Activated CD8-positive, alpha-beta memory T cell treated with anti-CD3 and anti-CD28 coated beads, Interleukin-2, amount 50 U/mL, for 48 hours (primary cell): ENCODE measurements around the gene AHCYL2.
"Not testable (repeated sequence)": the region's sequence is repeated elsewhere in the genome, so short reads cannot be mapped to it uniquely, and the experiment has no call there.

Experiments used
- DNase-seq: peaks from one replicate; pipeline ENCODE4 v3.0.0-alpha.2; 2020

Gene AHCYL2

GRCh38 chr7:129356176-129356575 lies 131.3 kb downstream of the AHCYL2 start:
- no peak for DNase-seq

DNA sequence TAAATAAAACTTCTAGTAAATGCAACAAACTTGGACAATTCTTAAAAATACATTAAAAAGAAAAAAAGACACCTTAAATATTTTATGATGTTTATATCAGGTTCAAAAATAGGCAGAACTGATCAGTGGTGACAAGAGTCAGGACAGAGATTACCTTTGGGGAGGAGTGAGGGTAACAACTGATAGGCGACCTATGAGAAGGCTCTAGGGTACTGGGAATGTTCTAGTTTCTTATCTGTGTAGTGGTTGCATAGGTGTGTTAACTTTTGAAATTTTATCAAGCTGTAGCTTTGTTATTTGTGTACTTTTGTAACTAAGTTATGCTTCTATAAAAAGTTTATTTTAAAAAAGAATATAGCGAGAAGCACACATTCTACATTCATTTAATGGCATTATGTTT lies 134.3 kb downstream of the AHCYL2 start:
- no peak for DNase-seq

GRCh38 chr7:129359638-129360037 lies 134.8 kb downstream of the AHCYL2 start:
- no peak for DNase-seq

DNA sequence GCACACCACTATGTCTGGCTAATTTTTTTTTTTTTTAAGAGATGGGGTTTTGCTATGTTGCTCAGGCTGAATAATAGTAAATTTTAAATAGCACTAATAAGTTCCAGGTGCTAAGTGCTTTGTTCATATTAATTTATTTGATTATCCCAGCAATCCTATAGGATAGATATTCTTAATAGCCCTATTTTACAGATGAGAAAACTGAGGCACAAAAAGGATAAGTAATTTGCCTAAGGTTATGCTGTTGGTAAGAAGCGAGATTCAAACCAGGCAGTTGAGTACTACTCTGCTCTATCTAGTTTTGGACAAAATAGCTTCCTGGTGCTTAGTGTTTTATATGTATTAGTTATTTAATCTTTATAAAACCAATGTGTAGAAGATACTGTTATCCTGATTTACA lies 136.9 kb downstream of the AHCYL2 start:
- no peak for DNase-seq

- no peak for DNase-seq
Measured at GRCh38 chr7:129362496-129362895, 137.7 kb downstream of the AHCYL2 start.

- no peak for DNase-seq
Measured at GRCh38 chr7:129367349-129367699, 142.5 kb downstream of the AHCYL2 start.

GRCh38 chr7:129367700-129368388 lies 143.0 kb downstream of the AHCYL2 start:
- peak; percentile 85 for DNase-seq

- DNase-seq = peak; percentile 55
Measured at GRCh38 chr7:129368389-129368986, 143.7 kb downstream of the AHCYL2 start.

DNA sequence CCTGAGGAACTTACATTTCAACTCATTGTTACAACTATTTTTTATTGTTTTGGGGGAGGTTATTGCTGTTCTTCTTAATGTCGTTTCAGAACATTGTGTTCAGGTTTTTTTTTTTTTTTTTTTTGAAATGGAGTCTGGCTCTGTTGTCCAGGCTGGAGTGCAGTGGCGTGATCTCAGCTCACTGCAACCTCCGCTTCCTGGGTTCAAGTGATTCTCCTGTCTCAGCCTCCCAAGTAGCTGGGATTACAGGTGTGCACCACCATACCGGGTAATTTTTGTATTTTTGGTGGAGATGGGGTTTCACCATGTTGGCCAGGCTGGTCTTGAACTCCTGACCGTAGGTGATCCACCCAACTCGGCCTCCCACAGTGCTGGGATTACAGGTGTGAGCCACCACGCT lies 144.6 kb downstream of the AHCYL2 start:
- DNase-seq = not testable (repeated sequence)

- no peak for DNase-seq
Measured at GRCh38 chr7:129370812-129371211, 146.0 kb downstream of the AHCYL2 start.

- no peak for DNase-seq
Measured at GRCh38 chr7:129371487-129371886, 146.7 kb downstream of the AHCYL2 start.

DNA sequence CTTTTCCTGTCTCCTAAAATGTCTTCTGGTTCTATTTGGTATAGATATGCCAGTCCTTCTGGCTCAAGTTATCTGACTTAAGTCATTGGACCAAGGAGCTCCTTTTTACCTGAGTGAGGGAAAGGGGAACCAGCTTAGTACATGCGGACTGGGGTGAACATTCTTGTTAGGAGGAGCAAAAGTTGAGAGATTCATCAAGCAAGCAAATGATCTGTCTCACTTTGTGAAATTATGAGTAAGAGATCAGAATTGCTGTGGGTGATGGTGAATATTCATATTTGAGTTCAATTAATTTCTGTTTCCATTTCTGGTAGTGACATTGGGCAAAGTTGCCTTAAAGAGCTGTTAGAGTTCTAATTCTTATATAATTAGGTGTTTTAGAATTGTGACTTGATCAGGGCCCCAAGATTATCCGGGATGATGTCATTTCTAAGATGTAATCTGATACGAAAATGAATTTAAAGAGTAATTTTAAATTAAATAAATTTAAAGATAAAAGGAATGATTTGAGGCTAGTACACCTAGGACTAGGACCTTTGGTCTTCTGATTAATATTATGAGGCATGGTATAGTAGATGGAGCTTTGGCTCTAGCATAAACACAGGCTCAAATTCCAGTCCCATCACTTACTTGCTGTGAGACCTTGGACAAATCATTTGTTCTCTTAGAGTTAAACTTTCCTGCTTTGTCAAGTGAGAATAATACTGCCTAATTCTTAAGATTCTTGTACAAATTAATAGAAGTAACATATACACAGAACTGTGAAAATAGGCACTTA lies 149.0 kb downstream of the AHCYL2 start:
- DNase-seq = no peak

DNA sequence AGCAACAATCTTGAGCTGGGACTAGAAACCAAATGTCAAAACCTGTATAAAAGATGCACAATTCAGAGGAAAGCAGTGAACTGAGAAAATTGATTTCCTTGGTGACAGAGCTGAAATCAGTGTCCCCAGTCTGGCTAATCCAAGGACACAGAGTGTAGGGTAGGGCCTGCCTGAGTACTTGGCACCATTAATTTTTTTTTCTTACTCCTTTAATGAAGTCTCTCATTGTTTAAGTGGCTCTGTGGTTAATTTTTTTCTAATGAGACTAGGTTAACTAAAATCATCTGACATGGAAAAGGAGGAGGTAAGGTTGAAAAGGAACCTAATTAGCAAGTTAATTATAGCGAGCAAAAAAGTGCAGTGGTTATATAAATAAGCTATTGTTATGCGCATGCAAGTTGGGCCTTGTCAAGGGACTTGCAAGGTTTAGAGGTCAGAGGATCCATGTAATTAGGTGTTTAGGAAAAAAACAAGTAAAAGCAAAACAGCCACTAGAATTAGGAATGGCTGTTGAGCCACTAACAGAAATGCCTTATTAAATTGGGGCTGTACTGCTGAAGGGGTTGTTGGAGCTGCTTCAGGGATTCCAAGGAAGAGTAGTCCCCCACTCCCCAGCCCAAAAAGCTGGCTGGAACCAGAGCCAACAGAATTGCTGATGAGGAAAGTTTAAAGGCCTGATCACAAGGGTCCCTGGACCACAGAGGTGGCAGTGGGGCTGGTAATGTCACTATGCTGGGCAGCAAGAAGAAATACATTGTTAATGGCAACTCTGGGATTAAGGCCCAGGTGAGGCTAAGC lies 150.5 kb downstream of the AHCYL2 start:
- no peak for DNase-seq

DNA sequence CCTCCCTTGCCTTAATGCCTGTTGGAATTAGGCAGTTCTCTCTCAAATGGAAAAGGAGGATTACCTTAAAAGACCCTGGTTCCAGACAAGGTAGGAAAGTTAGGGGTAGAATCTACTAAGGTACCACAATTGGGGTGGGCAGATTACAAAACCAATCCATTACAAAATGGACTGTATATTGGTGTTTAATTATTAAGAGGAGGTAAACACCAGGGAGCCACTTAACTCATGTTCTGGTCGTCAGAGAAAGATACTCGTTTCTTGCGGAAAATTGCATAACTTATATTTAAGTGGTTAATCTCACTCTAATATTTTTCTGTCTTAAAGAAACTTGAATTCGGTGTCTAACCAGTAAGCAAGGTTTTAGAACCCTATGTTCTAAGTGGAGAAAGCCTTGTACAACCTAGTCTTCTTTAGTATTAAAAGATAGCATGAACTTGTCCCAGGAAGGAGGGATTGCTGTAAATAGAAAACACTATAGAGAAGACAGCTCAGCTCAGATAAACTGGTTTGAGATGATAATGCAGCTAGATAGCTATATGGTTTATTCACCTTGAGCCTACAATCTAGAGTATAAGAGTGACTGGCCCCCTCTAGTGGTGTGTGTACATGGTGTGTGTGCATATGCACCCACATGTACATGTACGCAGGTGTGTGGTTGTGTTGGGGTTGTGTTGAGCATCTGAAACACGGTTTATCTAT lies 151.4 kb downstream of the AHCYL2 start:
- peak; percentile 55 for DNase-seq

GRCh38 chr7:129376778-129377700 lies 152.2 kb downstream of the AHCYL2 start:
- no peak for DNase-seq

DNA sequence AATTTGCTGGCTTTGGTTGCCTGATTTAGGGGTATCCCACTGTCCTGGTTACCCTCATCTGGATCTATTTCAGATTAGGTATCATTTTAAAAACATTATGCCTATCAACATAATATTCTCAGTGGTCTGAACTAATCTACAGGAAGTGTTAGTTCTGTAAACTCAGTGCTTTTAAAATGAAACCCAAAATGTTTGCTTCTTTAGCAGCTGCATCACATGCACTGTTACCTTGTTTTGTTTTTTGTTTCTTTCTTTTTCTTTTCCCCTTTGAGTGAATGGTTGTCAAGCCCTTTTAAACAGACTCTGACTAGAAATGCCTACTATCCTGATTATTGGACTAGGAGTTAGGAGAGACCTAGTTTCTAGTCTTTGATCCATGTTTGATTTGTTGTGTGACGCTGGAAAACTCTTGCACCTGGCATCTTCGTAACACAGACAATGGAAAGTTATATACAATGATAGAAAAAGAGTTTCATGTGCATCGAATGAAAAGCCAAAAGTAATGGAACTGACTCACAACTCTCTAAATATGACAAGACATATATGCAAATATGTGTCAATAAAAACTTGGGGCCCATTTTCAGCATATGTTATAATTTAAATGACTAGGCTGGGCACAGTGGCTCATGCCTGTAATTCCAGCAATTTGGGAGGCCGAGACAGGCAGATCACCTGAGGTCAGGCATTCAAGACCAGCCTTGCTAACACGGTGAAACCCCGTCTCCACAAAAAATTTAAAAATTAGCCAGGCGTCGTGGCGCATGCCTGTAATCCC lies 157.1 kb downstream of the AHCYL2 start:
- no peak for DNase-seq

- no peak for DNase-seq
Measured at GRCh38 chr7:129383542-129384132, 158.8 kb downstream of the AHCYL2 start.

GRCh38 chr7:129385116-129385515 lies 160.3 kb downstream of the AHCYL2 start:
- DNase-seq = no peak

DNA sequence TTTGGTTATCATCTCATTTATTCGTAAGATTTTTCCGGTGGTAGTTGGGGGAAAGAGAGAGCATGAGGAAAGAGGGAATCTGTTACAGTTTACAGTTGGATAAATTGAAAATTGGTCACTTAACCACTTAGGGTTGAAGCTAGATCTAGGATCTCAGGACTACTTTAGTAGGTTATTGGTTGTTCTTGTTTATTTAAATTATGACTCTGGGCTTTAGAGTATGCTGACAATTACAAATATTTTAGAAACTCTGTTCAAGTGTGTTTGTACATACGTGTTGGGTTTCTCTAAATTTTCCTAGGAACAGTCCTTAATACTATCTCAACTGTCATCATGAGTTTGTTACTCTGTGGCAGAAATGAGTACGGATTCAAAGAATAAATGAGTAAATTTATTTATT lies 160.8 kb downstream of the AHCYL2 start:
- DNase-seq = no peak

- no peak for DNase-seq
Measured at GRCh38 chr7:129386506-129386905, 161.7 kb downstream of the AHCYL2 start.
